Eye (tissue), 1 donor: ENCODE measurements around the gene TYK2.

ENCODE experiments used
- DNase-seq: peaks from one replicate; pipeline ENCODE4 v3.0.0-alpha.2; 2015

Gene TYK2

GRCh38 chr19:10305139-10305806 lies 75.1 kb downstream of the TYK2 start:
- no peak for DNase-seq
